ENCODE data around the gene KRIT1. TPM values are rescaled to one million over a fixed set of nuclear protein-coding genes. Genes with fewer than 3 reads are reported as not detected.
"Not testable (repeated sequence)": the region's sequence is repeated elsewhere in the genome, so short reads cannot be mapped to it uniquely, and the experiment has no call there.

KRIT1 gene
- total RNA-seq, 1 donor from 2014 or later, result 64.1 TPM

DNA sequence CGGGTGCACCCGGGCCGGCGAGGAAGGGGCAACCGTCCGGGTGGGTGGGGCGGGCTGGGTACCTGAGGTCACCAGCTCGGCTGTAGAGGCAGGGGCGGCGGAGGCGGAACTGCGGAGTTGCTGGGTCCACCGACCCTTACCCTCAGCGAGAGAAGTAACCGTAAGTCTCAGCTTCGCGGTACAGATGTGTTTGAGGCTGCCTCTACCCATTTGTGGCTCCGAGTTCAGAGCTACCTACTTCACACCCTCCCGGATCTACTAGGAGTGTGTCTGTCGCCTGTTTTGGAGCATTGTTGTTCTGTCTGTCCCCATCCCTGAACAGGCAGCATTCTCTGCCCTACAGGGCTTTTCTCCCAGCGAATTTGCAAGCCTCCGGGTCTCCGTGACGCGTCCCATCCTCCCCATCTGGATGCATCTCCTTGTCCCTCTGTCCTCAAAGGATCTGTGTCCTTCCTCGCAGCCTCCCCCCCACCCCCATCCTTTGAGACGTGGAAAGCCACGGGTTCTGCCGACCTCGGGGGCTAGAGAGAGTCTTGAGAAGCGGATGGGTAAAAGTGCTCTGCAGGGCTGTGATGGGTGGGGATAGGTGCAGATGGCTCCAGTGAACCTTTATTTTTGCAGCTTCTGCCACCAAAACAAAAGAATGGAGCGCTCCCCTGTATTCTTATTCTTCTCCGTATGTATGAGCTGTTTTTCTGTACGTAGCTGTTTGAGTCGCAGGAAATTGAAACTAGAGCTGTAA is 817 bp upstream of the KRIT1 start:
- DNase-seq, result peak; percentile 43

DNA sequence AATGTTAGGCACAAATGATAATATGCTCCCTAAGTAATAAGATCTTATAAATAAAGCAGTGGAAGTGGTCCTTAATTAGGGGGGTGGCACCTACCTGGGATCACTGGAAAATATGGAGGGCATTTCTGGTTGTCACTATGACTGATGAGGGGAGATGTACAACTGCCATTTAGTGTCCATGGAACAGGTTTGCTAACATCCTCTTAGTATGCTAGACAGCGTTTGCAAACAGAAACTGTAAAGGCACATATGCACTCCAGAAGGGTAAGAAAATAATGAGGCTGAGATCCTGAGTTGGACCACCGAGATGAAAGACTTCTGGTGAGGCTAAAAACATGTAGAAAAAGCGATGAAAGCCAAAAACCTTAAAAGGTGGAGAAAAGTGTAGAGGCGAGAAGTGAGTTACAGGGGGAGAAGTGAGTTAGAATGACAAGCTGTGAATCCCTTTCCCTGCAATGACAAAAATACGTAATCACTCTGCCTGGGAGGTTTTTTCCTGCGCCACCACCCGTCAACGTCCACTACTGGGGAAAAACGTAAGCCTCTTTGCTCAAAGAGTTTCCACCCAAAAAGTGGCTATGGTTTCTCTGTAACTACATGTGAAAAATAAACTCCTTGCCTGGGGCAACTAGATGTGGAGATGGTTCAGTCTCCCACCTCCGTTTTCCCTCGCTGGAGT is 767 bp downstream of the KRIT1 start:
- DNase-seq, result no peak

DNA sequence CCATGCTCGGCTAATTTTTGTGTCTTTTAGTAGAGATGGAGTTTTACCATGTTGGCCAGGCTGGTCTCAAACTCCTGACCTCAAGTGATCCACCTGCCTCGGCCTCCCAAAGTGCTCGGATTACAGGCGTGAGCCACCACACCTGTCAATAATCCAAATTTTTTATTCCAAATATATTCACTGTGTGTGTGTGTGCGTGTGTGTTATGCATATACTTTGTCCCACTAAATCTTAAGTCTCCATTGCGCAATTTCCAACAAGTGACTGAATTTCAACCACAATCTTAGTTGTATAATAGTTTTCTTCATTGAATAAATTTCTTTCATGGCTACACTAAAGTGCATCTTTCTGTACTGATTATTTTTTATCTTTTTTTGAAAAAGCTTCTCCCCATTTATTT is 2.7 kb downstream of the KRIT1 start:
- DNase-seq, result no peak

GRCh38 chr7:92230547-92230946 is 15.2 kb downstream of the KRIT1 start:
- DNase-seq, result no peak

DNA sequence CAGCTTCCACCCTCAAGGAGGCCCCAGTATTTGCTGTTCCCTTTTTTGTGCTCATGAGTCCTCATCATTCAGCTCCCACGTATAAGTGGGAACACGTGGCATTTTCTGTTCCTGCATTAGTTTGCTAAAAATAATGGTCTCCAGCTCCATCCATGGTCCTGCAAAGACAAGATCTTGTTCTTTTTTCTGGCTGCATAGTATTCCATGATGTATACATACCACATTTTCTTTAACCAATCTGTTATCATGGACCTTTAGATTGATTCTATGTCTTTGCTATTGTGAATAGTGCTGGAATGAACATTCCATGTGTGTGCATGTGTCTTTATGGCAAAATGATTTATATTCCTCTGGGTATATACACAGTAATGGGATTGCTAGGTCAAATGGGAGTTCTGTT is 17.0 kb downstream of the KRIT1 start:
- DNase-seq, result no peak

GRCh38 chr7:92228100-92228499 is 17.6 kb downstream of the KRIT1 start:
- DNase-seq, result no peak

GRCh38 chr7:92226981-92227380 is 18.7 kb downstream of the KRIT1 start:
- no peak for DNase-seq

DNA sequence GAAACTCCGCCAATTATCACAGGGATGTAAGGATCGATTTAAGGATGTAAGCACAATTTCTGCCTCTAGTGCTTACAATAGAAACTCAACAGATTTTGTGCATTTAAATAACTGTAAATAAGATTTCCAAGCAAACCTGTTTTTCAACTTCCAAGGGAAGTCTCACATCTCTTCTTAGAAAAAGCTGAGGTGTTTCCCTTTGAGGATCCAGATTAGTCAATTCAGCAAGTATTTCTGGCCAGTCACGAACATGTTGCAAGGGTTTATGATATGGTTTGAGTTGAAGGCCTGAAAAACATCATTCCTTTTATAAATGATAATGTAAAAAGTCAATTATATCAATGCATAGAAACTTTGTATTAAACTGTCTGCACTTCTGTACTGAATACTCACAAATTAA is 23.9 kb downstream of the KRIT1 start:
- DNase-seq, result peak; percentile 16

DNA sequence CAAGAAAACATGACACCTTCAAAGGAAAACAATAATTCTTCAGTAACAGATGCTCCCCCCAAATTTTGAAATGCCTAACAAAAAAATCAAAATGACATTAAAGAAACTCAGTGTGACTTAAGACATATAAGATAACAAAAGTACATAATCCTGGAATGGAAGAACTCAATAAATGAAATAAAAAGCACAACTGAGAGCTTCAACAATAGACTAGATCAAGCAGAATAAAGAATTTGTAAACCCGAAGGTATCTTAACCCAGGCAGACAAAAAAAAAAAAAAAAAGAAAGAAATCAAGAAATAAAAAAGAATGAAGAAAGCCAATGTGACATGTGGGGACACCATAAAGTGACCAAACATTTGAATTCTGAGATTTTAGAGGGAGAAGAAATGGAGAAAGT is 39.0 kb downstream of the KRIT1 start:
- no peak for DNase-seq

DNA sequence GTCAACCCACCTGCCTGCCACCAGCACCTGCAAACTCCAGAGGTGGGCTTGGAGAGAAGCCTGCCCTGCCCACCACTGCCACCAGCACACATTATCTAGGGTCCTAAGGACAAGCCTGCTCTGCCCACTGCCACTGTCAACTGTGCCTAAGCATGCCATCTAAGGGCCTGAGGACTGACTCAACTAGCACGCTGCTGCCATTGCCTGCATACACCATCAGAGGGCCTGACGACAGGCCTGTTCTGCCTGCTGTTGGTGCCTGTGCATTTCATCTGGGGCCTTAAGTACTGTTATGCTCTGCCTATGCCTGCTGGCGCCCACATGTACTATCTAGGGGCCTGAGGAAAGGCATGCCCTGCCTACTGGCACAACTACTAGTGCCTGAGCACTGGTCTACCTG is 39.7 kb downstream of the KRIT1 start:
- DNase-seq, result no peak

DNA sequence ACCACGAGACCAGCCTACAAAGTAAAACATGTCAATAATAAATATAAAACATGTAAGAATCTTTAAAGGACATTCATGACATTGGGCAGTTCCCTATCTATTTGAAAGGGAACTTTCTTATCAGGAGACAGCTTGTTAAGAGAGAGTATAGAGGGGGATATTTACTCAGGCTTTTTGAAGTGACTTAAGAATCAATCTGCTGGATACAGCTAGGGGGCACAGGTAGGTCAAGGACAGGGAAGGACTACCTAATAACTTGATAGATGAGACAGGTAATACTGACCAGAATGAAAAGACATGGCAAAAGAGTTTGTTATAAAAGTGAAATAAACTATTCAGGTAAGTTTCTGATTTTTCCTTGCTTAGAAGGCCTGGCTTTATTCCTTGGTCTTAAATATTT is 44.9 kb downstream of the KRIT1 start:
- no peak for DNase-seq

DNA sequence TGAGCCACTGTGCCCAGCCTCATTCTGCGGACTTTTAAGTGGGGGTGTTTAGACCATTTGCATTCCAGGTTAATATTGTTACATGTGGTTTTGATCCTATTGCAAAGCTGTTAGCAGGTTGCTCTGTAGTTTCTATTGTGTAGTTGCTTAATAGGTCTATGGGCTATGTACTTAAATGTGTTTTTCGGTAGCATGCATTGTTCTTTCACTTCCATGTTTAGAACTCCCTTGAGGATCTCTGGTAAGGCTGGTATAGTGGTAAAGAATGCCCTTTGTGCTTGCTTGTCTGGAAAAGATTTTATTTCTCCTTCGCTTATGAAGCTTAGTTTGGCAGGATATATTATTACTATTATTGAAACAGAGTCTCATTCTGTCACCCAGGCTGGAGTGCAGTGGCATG is 53.4 kb downstream of the KRIT1 start:
- no peak for DNase-seq

DNA sequence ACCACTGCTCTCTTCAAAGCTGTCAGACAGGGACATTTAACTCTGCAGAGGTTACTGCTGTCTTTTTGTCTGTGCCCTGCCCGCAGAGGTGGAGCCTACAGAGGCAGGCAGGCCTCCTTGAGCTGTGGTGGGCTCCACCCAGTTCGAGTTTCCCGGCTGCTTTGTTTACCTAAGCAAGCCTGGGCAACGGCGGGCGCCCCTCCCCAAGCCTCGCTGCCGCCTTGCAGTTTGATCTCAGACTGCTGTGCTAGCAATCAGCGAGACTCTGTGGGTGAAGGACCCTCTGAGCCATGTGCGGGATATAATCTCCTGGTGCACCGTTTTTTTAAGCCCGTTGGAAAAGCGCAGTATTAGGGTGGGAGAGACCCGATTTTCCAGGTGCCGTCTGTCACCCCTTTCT is 56.5 kb downstream of the KRIT1 start:
- DNase-seq, result not testable (repeated sequence)

GRCh38 chr7:92184294-92184693 is 61.4 kb downstream of the KRIT1 start:
- not testable (repeated sequence) for DNase-seq

DNA sequence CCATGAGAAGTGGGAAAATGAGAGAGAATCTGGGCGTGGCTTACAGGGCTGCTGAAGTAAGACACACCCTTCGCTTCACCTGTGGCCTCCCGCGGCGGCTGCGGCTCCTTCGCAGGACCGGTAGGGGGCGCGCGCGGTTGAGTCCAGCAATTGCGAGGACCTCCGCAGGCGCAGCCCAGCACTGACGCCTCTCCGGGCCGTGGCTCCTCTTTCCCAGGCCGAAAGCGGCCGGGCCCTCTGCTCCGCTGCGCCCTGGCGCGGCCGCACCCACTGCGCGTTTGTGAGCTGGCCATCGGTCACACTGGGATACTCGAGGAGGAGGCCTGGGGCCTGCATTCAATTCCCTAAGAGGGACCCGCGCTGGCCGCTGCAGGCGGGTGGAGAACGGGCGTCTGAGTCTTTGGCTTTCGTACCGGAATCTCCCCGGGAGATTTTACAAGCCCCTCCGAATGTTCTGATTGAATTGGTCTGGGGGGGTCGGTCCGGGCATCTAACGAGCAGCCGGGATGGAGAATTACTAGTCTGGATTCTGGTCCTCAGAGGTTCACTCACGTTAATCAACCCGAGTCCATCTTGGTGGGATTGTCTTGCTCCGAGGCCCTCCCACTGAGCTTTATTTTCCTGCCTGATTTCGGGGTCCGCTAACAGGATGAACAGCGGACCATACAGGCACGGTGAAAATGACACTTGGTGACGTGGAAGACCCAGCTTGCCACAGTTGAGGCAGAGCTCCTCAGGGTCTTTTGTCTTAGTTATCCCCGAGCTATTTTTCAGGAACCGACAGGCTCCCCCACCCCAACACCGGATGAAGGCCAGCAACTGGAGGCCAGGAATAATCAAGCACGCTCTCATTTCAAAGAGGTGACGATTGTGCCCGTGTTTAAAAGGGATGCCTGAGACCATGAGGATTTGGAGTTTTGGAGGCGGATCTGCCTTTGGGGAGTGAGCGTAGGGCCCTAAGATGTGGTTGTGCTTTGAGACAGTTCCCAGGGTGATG is 66.5 kb downstream of the KRIT1 start, which contains the start of gene LRRD1:
LRRD1 (minus strand) TSS at position 215 of the 997 bp plus-strand sequence. CDS start 13,940 bp downstream, outside the sequence.
- peak; percentile 91 for DNase-seq

DNA sequence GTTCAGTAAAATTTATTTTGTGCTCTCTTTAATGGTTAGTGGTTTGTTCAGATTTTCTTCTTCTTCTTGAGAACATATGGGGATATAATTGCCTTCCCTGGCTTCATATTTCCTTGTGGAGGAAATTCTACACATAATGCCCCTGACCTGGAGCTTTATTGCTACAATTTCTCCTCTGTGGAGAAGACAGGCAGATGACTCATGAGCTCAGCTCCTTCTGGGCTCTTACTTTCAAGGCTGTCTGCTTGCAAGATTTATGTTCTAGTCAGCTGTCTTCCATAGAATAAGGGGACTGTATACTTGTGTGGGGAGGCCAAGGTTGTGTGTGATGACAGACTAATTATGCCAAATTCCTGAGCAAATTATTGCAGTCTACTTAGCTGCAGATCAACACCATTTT is 68.4 kb downstream of the KRIT1 start:
- DNase-seq, result no peak

DNA sequence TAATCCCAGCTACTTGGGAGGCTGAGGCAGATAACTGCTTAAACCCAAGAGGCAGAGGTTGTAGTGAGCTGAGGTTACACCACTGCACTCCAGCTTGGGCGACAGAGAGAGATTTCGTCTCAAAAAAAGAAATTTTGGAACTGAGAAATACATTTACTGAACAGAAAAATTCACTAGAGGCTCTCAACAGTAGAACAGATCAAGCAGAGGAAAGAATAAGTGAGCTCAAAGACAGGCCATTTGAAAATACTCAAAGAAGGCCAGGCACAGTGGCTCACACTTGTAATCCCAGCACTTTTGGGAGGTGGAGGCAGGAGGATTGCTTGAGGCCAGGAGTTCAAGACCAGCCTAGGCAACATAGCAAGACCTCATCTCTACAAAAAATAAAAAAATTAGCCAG is 76.2 kb downstream of the KRIT1 start:
- DNase-seq, result not testable (repeated sequence)

DNA sequence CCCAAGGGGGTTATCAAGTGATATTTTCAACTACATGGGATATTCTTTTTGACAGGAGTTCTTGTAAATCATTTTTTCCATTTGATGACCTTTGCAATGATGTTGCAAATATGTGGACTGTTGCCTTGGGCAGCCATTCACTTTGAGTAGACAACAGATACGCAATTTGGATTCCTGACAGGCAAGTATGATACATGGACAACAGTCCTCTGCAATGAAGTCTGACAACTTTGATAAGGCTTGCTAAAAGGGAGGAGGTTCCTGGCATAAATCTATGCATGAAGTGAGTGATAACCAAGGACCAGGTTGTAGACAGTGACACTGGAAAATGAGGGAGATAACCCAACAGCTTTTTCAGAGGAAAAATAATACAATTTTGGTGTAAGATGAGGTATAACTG is 84.4 kb downstream of the KRIT1 start:
- no peak for DNase-seq

GRCh38 chr7:92158660-92159575 is 86.8 kb downstream of the KRIT1 start:
- DNase-seq, result no peak

- peak; percentile 26 for DNase-seq
Observed at GRCh38 chr7:92156990-92157389, 88.7 kb downstream of the KRIT1 start.

DNA sequence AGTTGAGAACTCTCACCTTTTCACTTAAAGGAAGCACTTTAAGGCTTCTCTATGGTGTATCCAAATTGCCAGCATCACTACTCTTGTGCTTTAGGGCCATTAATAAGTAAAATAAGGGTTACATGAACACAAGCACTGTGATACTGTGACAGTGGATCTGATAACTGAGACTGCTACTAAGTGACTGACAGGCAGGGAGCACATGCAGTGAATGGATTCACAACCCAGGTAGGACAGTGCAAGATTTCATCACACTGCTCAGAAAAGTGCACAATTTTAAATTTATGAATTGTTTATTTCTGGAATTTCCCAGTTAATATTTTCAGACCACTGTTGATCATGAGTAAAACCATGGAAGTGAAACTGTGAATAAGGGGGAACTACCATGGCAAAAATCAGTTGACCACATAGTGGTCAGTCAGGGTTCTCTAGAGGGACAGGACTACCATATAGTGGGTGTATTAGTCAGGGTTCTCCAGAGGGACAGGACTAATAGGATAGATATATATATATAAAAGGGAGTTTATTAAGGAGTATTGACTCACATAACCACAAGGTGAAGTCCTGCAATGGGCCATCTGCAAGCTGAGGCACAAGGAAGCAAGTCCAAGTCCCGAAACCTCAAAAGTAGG is 90.5 kb downstream of the KRIT1 start:
- DNase-seq, result no peak
